A549 treated with dexamethasone at 1 μM for 4 hours (cell line): ENCODE measurements around the gene SLC34A2. TPM values are rescaled to one million over a fixed set of nuclear protein-coding genes. Genes with fewer than 3 reads are reported as not detected.

Source experiments
- total RNA-seq: library from RNA; stranded (reverse); fragments of 200-300 nt; extraction: Qiagen RNA extraction; gene quantifications from 5 replicates; pipeline ENCODE4 v1.2.3, GENCODE V29; 2022

The SLC34A2 gene, protein sequence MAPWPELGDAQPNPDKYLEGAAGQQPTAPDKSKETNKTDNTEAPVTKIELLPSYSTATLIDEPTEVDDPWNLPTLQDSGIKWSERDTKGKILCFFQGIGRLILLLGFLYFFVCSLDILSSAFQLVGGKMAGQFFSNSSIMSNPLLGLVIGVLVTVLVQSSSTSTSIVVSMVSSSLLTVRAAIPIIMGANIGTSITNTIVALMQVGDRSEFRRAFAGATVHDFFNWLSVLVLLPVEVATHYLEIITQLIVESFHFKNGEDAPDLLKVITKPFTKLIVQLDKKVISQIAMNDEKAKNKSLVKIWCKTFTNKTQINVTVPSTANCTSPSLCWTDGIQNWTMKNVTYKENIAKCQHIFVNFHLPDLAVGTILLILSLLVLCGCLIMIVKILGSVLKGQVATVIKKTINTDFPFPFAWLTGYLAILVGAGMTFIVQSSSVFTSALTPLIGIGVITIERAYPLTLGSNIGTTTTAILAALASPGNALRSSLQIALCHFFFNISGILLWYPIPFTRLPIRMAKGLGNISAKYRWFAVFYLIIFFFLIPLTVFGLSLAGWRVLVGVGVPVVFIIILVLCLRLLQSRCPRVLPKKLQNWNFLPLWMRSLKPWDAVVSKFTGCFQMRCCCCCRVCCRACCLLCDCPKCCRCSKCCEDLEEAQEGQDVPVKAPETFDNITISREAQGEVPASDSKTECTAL
- 0.02 to 0.08 TPM (median 0.05 TPM) in 5 replicates for total RNA-seq

DNA sequence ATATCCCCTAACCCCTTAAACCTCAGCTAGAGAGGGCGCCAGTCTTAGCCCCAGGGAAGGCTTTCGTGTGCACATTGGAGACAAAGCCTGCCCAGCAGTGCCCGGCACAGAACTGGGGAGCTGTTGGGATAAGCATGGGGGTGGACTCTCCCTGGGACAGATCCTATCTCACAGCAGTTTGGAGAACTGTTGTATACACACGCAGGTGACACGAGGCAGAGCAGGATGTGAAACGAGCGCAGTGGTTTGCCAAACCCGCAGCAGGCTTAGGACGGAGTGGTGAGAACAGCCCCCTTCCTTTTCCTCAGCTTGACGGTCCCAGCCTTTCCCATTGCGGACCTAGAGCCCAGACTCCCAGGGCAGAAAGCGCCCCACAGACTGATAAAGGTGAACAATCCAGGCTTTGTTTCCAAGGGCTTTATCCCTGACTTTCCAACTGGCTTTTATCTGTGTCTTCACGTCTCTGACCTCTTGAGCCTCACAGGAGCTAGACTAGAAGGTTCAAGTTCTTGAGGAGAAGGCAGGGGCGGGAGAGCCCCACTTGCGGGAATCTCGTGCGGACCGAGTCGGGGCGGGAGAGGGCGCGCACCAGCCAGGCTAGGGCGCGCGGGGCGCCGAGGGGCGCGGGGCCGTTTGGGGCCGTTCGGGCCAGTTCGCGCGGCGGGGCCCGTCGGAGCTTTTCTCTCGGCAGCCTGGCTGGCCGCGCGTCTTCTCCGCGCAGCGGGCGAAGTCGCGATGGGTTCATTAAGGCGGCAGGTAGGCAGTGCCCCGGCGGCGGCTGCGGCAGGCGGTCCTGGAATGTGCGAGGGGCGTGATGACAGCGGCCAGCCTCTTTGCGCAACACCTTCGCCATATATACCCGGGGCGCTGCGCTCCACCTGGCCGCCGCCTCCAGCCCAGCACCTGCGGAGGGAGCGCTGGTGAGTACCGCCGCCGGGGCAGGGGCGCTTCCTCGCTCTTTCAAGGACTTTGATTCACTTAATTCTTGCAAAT, at the start of gene SLC34A2:
TSS of gene SLC34A2 (plus strand) at position 881 of the 993 bp plus-strand sequence. CDS start 6,650 bp downstream, outside the sequence.

Other genes with a start within 250 kb of the SLC34A2 start
- gene SEL1L3, start 207.1 kb downstream of the SLC34A2 start, total RNA-seq = 21.7 to 33.7 TPM (median 27.9 TPM) in 5 replicates